ENCODE results near the gene VAV1.

VAV1 gene, protein sequence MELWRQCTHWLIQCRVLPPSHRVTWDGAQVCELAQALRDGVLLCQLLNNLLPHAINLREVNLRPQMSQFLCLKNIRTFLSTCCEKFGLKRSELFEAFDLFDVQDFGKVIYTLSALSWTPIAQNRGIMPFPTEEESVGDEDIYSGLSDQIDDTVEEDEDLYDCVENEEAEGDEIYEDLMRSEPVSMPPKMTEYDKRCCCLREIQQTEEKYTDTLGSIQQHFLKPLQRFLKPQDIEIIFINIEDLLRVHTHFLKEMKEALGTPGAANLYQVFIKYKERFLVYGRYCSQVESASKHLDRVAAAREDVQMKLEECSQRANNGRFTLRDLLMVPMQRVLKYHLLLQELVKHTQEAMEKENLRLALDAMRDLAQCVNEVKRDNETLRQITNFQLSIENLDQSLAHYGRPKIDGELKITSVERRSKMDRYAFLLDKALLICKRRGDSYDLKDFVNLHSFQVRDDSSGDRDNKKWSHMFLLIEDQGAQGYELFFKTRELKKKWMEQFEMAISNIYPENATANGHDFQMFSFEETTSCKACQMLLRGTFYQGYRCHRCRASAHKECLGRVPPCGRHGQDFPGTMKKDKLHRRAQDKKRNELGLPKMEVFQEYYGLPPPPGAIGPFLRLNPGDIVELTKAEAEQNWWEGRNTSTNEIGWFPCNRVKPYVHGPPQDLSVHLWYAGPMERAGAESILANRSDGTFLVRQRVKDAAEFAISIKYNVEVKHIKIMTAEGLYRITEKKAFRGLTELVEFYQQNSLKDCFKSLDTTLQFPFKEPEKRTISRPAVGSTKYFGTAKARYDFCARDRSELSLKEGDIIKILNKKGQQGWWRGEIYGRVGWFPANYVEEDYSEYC

DNA sequence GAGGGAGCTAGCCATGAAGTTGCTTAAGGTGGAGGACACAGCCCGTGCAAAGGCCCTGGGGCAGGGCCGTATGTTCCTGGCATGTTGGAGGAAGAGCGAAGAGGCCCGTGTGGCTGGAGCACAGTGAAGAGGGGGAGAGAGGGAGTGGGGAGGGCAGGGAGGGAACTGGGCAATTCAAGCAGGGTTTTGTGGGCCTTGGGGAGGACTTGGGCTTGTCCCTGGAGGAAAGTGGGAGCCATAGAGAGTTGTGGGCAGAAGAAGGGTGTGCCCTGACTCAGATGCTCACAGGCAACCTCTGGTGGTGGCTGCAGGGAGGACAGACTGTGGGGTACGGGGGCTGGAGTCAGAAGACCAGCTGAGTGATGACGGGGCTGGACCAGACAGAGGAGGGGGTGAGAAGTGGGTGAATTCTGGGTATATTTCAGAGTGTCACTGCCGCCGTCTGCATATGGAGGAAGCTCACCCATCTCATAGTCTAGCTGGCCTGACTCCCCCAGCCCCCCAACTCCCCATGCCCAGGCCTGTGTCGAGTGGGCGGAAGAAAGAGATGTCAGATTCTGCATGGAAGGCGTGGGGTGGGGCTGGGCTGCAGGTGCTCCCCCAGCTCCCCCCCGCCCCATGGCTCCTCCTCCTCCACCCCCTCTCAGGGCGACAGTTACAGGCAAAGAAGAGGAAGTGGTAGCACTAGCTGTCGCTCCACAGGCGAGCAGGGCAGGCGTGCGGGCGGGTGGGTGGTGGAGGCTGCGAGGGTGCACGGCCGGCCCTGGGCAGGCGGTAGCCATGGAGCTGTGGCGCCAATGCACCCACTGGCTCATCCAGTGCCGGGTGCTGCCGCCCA is at the start of gene VAV1:
Gene VAV1, plus strand, starts transcription at position 681 of the 838 bp plus-strand sequence. Its CDS starts 100 bp downstream, at position 781.
- ATAC-seq, result peak; percentile 55 to 62

DNA sequence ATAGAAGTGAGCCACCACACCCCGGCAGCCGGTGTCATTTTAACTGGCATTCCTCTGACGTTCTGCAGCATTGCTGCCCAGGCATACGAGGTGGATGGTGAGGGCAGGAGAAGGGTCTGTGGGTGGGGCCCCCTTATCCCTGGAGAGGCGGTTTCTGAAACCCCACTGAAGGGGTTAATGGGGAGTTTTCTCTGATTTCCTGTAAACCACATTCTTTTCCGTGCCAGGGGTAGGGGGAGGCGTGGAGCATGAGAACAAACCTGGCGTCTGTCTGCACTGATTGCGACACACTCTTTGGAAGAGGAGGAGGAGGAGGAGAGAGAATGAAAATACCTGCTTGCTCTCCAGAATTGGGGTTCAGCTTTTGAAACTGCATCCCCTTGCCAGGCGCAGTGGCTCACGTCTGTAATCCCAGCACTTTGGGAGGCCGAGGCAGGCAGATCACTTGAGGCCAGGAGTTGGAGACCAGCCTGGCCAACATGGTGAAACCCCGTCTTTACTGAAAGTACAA is 49.3 kb upstream of the VAV1 start:
- ATAC-seq, result no peak

DNA sequence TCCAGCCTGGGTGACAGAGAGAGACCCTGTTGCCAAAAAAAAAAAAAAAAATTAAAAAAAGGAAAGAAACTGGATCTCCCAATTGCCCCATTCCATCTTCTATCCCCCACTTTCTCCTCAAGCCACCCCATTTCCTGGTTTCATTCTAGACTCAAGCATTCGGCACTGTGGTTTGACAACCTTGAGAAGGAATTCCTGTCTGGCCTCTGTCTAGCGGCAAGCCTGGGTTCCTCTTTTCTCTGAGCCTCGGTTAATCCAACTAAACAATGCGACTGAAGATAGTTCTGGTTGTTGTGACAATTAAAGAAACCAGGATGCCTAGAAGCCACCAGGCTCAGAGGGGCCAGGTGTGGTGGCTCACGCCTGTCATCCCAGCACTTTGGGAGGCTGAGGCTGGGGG is 48.8 kb upstream of the VAV1 start:
- no peak for ATAC-seq

DNA sequence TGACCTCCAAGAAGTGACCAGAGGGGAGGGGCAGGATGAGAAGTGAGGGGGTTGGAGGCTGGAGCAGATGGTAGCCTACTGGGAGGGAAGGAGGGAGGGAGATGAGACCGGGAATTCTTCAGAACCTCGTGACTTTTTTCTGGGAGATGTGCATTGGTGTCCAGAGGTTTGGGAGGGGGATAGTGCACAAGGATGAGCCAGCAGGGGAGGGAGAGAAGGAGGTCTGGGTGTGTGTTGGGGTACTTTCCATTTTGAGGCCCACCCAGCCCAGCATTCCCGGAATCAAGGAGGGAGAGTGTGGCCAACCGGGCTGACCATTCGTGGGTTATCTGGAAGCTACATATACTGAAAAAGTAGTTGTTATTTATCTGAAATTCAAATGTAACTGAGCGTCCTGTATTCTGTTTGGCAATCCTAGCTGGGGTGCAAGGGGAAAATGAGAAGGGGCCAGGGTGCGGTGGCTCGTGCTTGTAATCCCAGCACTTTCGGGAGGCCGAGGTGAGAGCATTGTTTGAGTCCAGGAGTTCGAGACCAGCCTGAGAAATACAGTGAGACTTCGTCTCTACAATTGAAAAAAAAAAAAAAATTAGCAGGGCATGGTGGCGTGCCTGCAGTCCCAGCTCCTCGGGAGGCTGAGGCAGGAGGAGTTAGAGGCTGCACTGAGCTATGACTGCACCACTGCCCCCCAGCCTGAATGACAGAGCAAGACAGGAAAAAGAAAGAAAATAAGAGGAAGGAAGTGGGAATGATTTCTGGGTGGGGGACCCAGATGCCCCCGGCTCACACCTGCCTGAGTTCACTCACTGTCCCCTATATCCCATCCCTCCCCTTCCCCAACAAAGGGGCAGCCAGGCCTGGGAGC is 47.6 kb upstream of the VAV1 start:
- no peak for ATAC-seq

DNA sequence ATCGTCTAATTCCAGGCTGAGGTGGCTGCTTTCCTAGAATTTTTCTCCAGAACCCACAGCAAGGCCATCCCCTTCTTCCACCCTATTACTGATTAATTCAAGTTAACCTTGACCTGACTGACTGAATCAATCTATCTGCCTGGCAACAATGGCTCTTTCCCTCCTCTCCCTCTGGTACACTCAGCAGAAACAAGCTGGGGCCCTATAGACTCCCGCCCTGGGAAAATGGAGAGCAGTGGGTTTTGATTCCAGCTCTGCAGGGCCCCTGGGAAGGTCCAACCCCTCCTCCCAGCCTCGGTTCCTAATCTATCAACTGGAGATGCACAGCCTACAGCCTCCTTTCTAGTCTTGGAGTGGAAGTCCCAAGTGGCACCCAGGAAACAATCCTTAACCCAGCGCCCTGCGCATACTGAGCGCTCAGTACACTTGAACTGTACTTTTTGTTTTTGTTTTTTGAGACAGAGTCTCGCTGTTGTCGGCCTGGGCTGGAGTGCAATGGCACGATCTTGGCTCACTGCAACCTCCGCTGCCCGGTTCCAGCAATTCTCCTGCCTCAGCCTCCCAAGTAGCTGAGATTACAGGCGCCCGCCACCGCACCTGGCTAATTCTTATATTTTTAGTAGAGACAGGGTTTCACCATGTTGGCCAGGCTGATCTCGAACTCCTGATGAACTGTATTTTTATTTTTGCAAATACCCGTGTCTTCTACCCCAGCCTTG is 46.8 kb upstream of the VAV1 start:
- ATAC-seq, result no peak

DNA sequence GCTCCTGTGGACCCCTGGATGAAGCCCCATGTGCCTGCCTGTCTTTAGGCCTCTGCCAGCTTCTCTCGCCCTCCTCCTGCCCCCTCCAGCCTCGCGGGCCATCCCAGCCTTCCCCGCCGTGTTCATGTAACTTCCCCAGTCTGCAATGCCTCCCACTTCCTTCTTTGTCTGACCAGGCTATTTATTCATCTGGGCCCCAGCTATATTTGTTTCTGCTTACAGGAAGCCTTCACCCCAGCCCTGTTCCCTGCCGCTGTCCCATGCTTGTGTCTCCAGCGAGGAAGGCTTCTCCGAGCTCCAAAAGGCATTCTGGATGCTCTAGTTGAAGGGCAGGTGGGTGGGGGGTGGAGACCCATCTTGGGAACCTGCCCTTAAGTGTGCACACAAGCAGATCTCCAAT is 44.2 kb upstream of the VAV1 start:
- no peak for ATAC-seq

DNA sequence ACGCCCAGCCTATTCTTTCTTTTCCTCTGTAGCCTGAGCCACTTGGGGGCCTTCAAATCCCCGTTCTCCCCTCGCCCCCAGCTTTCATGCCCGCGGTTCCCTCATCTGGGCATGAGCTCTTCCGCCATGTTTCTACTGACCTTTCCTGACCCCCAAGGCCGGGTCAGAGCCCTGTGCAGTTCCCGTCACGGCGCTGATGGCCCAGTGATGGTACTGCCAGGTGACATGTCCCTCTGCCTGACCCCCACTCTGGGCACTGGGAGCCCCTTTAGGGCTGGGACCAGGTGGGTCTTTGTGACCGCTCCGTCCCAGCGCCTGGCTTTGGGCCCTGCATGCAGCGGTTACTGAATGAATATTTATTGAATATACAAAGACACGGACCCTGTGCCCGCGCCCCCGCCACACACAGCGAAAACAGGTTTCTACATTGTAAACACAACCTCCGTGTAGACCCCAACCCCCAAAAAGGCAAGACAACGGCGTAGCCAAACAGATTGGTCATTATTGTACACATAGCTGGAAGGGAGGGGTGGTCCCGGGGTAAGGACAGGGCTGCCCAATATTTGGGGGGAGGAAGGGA is 42.8 kb upstream of the VAV1 start:
- no peak for ATAC-seq

DNA sequence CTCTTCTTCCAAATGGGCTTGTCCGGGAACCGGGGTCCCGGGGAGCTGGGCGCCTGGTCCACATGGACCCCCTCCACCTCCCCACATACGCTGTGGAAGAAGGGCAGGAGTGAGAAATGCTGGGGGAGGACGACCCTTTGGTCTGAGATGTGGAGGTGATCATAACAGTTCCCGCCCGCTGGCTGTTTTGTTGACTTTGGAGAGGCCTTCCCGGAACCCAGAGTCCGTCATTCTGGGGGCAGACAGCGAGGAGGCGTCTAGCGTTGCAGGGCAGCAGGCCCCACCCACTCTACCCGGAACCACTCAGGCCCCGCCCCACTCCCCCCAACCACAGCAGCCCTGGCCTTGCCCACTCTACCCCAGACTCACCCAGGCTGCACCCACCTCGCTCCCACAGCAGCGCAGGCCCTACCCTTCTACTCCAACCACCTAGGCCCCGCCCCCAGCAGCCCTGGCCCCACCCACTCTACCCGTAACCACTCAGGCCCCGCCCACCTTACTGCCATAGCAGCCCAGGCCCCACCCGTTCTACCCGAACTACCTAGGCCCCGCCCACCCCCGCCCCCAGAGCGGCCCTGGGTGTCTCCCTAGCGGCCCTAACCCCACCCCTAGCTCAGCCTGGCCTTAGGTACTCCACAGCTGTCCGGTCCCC is 42.2 kb upstream of the VAV1 start:
- ATAC-seq, result peak in 1 of 2 donors; percentile 33

DNA sequence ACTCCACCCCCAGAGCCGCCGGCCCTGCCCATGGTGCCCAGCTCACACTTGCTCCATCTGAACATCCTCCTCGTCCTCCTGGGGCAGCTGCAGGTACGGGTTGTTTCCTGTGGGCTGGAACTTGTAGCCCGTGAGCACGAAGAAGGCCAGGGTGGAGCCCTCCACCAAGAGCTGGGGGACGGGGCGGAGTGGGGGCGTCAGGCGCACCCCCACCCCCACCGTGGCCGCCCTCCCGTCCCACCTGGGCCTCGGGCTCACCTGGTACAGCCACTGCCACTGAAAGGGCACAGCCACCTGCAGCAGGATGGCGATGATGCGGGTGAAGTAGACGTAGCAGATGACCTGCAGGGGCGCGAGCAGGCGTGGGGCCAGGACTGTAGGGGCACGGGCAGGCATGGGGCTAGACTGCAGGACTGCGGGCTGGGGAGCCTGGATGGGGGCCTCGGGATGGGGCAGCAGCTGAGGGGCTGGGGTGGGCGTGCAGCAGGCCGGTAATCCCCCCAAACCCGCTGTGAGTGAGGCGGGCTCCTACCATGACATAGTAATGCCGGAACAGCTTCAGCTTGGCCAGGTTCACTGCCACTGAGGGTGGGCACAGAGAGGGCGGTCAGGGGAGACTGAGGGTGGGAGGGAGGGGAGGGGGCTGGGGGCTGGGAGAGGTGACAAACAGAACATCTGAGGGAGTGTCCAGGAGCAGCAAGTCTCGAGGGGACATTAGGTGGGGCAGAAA is 41.4 kb upstream of the VAV1 start:
- ATAC-seq, result no peak

DNA sequence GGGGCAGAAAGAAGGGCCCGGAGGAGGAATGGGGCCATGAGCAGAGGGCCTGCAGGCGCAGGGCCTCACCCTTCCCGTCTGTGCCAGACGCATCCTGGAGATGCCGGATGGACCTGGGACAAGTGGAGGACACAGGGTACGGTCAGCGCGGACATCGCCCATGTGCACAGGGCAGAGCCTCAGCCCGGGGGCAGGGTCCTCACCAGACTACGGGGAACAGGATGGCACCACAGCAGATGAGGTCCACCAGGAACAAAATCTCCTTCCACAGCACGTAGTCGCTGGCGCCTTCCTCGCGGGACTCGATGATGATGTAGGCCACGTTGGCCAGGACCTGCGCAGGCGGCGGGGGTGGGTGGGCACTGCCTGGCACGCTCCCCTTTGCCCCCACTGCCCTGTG is 40.7 kb upstream of the VAV1 start:
- no peak for ATAC-seq

DNA sequence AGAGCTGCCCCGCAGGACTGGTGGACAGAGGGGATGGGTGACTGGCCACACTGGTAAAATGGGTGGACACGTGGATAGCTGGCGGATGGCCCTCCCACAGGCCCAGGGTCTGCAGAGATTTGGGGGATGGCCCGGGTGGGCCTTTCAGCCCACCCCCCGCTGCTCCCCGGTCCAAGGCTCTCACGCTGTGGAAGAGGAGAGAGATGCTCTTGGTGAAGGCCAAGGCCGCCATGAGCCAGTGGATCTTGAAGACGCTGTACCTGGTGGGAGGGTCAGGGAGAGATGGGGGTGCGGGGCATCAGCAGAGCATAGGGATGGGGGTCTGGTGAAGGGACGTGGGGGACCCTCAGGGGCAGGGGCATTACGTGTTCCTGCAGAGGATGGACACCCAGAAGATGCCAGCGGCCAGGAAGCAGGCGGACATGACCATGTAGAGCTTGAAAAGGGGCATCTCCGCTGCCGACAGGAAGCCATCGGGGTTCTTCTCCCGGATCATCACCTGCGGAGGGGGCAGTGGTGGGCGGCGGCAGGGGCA is 39.6 kb upstream of the VAV1 start:
- no peak for ATAC-seq

DNA sequence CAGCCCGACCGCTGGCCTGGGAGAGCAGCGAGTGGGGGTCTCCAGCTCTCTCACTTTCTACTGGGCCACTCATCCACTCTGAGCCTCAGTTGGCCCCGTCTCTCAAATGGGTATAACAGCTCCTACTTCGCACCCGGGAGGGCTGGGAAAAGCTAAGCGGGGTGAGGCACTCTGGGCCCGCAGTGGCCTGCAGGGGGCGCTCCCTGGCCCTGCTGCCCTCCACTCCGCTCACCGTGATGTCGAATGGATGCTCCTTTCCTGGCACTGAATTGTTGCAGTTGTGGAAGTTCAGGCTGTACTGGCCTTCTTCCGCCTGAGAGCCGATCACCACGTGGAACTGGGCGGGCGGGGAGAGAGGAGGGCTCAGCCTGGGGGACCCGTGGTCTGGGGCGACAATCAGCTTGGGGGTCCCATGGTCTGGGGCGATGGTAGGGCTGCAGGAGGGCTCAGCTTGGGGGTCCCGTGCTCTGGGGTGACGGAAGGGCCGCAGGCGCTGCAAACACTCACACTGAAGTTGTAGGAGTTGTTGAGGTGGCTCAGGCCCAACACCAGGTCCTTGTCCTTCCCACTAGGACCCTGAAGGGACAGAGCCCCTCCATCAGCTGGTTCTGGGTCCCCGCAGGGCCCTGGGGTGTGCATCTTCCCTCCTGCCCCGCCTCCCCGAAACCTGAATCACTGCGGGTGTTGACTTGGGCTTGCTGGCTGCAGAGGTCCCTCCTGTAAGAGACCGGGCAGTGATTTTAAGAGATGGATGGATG is 39.0 kb upstream of the VAV1 start:
- ATAC-seq, result no peak

DNA sequence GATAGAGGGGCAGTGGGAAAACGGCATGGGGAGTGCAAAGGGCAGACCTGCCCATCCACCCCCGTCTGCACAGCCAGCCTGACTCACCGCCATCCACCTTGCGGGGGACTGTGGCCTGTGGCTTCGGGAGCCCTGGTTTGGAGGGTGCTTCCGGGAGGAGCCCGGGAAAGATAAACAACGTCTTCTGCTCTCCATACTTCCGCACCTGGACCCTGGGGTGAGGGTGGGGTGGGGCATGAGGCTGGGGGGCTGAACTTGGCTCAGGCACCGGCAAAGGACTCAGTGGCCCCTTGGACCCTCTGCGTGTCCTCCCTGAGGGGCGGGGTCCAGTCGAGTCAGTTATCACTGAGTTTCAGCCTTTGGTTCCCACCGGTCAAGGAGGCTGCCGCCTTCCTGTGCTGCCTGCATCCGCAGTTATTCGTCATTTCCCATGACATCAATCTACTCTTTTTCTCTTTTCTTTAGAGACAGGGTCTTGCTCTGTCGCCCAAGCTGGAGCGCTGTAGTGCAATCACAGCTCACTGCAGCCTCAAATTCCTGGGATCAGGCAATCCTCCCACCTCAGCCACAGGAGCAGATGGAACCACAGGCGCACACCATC is 38.3 kb upstream of the VAV1 start:
- ATAC-seq, result no peak

DNA sequence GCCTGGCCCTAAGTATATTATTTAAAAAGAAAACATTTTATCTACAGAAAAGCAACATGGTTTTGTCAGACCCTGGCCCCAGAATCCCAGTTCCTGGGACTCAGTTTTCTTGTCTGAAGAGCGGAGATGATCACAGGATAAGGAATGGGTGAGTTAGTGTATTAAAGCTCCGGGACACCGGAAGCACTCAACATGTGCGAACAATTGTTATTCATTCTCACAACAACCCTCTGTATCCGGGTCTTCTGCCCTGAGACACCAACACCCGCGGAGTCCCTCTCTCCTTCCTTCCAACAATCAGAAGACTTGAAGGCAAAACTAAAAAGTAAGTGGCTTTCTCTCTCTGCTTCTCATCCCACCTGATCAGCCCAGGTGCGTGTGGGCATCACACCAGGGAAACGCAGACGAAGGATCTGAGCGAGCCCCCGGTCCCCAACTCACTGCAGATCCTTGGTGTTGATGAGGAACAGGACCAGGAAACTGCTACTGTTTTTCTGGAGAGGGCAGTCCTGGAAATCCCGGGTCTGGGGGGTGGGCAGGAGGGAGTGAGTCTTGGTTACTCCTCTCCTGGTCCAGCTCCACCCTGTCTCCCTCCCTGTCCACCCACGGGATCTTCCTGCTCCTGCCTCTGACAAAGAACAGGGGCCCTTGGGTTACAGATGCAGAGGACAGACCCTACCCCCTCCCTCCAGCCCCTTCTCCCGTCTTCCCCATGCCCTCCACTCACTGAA is 37.2 kb upstream of the VAV1 start:
- no peak for ATAC-seq

DNA sequence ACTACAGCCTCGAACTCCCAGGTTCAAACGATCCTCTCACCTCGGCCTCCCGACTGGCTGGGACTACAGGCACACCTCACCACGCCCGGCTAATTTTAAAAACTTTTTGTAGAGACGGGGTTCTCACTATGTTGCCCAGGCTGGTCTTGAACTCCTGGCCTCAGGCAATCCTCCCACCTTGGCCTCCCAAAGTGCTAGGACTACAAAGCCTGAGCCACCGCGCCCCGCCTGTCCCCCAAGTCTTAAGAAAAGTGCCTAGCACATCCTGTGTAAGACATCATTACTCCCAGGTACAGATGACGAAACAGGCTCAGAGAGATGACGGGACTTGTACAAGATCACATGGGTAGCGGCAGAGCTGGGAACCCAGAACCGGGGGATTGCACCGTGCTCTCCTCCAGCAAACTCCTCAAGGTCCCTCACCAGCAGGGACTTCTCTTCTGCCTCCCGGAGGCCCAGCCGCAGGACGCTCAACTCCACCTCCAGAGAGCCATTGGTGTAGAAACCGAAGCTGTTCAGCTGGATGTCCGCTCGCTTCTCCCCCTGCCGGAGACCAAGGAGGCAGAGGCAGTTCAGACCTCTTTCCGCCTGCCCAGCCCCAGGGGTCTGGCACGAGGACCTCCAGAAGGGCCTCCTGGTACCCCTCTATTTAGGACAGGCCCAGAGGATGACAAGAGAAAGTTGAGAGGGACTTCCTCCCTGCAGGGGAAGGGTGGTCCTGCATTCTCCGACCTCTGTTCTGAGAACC is 36.2 kb upstream of the VAV1 start:
- peak; percentile 14 to 20 for ATAC-seq

DNA sequence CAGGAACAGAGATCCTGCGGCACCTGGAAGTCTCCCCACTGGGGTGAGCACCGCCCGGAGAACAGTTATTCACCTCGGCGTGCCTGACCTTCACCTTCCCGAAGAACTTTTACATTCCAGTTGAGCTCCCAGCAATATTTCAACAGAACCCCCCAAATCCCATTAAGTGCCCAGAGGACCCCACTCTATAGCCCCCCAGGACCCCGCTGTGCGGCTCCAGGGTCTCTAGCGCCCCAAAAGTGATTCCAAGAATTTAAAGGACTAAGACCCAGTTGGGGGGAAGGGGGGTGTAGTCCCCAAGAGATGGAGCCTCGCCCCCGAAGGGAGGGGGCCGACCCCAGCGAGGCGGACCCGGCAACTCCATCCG is 35.6 kb upstream of the VAV1 start:
- no peak for ATAC-seq
